ENCODE measurements around the gene DNAJB6.

DNA sequence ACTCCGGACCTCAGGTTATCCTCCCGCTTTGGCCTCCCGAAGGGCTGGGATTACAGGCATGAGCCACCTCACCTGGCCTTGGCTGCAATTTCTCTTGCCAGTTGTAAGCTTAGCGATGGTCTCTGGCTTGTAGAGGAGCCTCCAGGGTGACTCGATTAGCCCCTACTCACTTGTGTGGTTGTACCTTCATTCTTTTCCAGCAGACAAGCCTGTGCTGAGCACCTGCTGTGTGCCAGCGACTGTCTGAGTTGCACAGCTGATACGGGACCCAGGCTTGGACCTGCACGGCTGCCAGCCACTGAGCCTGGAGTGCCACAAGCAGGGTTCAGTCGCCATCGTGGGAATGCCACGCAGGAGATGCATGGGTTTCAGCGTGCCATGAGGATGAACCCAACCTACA is 42.0 kb upstream of the DNAJB6 start:
- no peak for TF ChIP-seq BACH2 (CRISPR knock-in tag; IDR thresholded peaks at IDR 0.05; ENCODE audit: borderline replicate concordance)
- TF ChIP-seq ARNTL (CRISPR knock-in tag; IDR thresholded peaks at IDR 0.05; ENCODE audit: borderline replicate concordance, low read depth), result no peak
- TF ChIP-seq, protein P1, sequence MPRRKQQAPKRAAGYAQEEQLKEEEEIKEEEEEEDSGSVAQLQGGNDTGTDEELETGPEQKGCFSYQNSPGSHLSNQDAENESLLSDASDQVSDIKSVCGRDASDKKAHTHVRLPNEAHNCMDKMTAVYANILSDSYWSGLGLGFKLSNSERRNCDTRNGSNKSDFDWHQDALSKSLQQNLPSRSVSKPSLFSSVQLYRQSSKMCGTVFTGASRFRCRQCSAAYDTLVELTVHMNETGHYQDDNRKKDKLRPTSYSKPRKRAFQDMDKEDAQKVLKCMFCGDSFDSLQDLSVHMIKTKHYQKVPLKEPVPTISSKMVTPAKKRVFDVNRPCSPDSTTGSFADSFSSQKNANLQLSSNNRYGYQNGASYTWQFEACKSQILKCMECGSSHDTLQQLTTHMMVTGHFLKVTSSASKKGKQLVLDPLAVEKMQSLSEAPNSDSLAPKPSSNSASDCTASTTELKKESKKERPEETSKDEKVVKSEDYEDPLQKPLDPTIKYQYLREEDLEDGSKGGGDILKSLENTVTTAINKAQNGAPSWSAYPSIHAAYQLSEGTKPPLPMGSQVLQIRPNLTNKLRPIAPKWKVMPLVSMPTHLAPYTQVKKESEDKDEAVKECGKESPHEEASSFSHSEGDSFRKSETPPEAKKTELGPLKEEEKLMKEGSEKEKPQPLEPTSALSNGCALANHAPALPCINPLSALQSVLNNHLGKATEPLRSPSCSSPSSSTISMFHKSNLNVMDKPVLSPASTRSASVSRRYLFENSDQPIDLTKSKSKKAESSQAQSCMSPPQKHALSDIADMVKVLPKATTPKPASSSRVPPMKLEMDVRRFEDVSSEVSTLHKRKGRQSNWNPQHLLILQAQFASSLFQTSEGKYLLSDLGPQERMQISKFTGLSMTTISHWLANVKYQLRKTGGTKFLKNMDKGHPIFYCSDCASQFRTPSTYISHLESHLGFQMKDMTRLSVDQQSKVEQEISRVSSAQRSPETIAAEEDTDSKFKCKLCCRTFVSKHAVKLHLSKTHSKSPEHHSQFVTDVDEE (CRISPR knock-in tag; IDR thresholded peaks at IDR 0.05), result no peak

Data from SK-N-SH treated with all-trans-retinoic acid at 6 μM for 48 hours (cell line).